ENCODE measurements around the gene SLC44A2.

The SLC44A2 gene

DNA sequence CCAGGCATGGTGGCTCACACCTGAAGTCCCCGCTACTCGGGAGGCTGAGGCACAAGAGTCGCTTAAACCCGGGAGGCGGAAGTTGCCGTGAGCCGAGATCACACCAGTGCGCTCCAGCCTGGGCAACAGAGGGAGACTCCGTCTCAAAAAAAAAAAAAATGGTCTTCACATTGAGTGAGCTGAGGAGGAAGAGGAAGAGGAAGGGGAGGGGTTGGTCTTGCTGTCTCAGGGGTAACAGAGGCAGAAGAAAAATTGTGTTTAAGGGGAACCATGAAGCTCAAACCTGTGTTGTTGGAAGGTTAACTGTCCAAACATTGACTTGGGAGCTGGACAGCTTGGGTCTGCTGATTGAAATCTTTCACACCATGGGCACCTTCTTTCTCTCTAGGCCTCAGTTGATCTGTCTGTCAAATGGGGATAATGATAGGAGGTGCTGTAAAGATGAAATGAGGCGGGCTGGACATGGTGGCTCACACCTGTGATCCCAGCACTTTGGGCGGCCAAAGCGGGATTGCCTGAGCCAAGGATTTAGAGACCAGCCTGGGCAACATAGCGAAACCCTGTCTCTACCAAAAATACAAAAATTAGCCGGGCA lies 9.8 kb upstream of the SLC44A2 start:
- DNase-seq (ENCODE audit: low read depth, low spot score), result no peak

DNA sequence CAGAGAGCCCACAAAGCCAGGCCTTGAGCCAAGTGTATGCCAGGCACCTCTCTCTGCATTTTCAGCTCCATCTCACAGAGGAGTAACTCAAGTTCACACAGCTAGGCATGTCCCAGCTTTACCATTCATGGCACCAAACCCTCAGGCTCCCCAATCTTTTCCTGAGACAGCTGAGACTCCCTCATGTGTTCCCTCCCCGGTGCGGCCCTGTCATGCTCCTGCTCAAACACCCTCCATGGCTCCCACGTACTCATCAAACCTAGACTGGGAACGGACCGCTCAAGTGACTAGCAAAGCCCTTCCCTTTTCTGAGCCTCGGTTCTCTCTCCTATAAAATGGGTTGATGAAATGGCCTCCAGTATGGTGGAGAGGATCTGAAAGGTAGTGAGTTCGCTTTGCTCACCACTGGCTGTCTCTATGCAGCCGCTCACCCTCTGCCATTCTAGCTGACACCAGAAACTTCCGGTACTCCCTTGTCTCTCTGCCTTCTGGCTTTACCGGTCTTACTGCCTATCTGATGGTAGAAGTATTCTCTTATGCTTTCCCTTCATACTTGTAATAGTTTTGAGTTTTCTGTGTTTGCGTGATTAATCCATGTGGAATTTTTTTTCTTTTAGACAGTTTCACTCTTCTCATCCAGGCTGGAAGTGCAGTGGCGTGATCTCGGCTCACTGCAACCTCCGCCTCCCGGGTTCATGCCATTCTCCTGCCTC lies 7.8 kb upstream of the SLC44A2 start:
- DNase-seq (ENCODE audit: low read depth, low spot score), result no peak

DNA sequence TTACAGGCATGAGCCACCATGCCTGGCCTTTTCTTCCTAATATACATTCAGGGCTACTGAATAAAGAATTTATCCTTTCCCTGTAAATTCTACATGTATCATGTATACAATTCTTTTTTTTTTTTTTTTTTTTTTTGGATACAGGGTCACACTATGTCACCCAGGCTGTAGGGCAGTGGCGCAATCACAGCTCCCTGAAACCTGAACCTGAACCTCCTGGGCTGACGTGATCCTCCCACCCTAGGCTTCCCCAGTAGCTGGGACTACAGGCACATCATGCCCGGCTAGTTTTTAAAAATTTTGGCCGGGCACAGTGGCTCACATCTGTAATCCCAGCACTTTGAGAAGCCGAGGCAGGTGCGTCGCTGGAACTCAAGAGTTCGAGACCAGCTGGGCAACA lies 6.5 kb upstream of the SLC44A2 start:
- DNase-seq (ENCODE audit: low read depth, low spot score), result no peak

DNA sequence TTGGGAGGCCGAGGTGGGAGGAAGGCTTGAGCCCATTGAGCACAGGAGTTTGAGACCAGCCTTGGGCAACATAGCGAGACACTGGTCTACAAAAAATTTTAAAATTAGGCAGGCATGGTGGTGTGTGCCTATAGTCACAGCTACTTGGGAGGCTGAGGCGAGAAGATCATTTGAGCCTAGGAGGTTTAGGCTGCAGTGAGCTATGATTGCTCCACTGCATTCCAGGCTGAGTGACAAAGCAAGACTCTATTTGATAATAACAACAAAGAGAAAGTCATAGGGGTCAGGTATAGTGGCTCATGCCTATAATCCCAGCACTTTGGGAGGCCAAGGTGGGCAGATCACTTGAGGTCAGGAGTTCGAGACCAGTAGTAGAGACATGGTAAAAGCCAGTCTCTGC lies 4.6 kb upstream of the SLC44A2 start:
- DNase-seq (ENCODE audit: low read depth, low spot score), result no peak

DNA sequence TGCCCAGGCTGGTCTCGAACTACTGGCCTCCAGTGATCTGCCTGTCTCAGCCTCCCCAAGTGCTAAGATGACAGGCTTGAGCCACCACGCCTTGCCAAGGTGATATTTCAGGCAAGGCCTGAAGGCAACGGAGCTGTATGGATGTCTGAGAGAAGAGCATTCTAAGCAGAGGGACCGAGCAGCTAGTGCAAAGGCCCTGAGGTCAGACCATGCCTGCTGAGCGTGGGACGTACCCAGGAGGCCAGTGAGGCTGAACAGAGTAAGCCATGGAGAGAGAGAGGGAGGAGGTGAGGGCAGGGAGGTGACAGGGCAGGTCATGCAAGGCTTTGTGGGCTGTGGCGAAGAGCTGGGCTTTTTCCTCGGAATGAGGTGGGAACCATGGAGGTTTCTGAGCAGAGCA lies 3.4 kb upstream of the SLC44A2 start:
- DNase-seq (ENCODE audit: low read depth, low spot score), result no peak

DNA sequence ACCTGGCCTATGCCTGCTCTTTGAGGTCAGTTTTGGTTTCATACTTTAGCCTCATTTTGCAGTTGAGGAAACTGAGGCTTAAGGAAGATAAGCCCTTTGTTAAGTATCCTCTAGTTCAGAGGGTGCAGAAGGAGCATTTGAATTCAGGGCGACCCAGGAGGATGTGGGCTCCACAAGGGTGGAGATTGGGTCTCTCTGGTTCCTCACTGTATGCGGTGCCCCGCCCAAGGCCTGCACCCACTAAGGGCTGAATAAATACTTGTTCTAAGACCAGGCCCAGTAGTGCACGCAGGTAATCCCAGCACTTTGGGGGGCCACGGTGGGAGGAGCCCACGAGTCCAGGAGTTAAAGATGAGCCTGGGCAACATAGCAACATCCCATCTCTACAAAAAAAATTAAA lies 768 bp upstream of the SLC44A2 start:
- no peak for DNase-seq (ENCODE audit: low read depth, low spot score)

DNA sequence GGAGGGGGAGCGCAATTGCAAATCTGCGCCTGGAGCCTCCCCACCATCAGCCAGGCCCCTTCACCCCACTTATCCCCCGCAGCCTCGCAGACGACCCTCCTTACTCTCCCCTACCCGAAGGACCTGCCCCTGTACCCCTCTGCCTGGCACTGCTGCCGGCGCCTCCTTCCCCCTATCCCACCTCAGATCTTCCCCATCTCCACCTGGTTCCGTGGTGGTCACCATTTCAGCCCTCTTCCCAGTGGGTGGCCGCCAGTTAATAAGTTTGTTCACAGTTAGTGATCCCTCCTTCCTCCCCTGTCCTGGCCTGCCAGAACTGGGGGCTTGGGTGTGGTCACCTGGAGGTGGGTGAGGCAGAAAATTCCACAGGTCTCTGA lies 397 bp downstream of the SLC44A2 start:
- no peak for DNase-seq (ENCODE audit: low read depth, low spot score)

DNA sequence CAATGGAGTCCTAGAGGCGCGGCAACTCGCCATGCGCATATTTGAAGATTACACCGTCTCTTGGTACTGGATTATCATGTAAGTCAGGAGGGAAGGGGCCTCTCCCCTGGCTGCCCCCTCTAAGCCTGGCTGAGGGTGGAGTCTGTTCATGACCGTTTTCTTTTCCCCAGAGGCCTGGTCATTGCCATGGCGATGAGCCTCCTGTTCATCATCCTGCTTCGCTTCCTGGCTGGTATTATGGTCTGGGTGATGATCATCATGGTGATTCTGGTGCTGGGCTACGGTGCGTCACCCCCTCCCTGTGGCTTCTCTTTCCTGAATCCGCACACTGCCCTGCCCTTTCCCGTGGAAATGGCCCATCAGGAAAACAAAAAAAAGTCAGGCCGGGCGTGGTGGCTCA lies 6.5 kb downstream of the SLC44A2 start:
- no peak for DNase-seq (ENCODE audit: low read depth, low spot score)

DNA sequence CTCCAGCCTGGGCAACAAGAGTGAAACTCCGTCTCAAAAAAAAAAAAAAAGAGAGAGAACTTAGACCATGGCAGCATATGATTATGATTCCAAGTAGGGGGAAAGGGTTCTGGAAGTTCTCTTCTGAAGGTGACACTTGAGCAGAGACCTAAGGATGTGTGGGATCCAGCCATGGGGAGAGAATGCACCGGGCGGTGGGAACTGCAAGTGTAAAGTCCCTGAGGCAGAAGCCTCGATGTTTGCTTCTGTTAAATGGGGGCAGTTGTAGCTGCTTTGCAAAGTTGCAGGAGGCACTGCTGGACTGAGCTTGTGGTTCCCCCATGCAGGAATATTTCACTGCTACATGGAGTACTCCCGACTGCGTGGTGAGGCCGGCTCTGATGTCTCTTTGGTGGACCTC lies 9.1 kb downstream of the SLC44A2 start:
- no peak for DNase-seq (ENCODE audit: low read depth, low spot score)

DNA sequence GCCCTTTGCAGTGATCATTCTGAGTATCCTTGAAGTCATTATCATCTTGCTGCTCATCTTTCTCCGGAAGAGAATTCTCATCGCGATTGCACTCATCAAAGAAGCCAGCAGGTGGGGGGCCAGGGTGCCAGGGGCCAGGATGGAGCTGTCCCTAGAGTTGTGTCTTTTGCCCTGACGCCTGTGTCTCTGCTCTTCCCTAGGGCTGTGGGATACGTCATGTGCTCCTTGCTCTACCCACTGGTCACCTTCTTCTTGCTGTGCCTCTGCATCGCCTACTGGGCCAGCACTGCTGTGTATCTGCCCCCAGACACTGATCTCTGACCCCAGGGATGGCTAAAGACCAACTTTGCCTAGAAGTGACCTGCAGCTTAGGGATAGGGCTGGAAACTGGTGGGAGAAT lies 9.6 kb downstream of the SLC44A2 start:
- DNase-seq (ENCODE audit: low read depth, low spot score), result no peak

DNA sequence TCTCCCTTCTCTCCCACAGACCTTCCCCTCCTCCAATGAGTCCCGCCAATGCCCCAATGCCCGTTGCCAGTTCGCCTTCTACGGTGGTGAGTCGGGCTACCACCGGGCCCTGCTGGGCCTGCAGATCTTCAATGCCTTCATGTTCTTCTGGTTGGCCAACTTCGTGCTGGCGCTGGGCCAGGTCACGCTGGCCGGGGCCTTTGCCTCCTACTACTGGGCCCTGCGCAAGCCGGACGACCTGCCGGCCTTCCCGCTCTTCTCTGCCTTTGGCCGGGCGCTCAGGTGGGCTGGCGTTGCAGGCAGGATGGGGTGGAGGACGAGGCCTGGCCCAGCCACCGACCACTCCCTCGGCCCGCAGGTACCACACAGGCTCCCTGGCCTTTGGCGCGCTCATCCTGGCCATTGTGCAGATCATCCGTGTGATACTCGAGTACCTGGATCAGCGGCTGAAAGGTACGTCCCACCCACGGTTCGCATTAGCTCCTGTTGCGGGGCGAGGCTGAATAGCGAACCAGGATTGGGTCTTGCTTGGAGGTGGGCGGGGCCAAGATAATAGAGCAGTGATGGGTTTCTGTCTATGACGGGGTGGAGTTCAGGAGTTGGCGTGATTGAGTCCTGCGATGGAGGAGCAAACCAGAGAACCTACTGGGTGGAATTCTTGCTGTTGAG lies 11.1 kb downstream of the SLC44A2 start:
- no peak for DNase-seq (ENCODE audit: low read depth, low spot score)

DNA sequence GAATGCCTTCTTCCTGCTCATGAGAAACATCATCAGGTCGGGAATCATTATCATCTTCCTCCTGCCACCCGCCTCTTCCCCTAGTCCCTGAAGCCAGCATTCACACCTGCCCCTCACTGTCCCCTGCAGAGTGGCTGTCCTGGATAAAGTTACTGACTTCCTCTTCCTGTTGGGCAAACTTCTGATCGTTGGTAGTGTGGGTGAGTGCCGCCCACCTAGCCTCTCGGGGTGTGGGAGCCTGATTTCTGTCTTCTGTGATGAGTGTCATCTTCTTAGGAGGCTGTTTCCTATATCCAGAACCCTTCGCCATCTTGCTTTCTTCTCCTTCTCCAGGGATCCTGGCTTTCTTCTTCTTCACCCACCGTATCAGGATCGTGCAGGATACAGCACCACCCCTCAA lies 12.5 kb downstream of the SLC44A2 start:
- DNase-seq (ENCODE audit: low read depth, low spot score), result no peak

DNA sequence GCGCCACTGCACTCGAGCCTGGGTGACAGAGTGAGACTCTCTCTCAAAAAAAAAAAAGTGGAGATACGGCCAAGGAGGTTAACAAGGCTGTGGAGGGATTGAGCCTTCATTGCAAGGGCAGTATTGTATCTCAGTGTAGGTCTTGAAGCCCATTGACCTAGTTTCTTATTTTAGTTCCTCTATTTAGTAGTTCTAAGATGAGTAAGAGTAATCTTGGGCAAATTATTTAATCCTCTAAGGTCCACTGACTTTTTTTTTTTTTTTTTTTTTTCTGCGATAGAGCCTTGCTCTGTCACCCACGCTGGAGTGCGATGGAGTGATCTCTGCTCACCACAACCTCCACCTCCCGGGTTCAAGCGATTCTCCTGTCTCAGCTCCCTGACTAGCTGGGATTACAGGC lies 14.5 kb downstream of the SLC44A2 start:
- DNase-seq (ENCODE audit: low read depth, low spot score), result no peak

DNA sequence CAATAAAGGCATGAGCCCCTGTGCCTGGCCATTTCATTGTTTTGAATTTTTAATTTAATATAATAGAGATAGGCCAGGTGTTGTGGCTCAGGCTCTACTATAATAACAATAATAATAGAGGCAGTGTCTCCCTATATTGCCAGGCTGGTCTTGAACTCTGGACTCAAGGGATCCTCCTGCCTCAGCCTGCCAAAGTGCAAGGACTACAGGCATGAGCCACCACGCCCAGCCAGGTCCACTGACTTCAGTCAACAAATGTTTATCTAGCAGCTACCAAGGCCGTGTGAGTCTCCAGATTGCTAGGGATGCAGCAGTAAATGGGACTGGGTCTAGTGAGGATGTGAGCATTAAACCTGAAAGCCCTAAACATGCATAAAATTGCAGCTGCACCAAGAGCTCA lies 15.0 kb downstream of the SLC44A2 start:
- DNase-seq (ENCODE audit: low read depth, low spot score), result no peak

DNA sequence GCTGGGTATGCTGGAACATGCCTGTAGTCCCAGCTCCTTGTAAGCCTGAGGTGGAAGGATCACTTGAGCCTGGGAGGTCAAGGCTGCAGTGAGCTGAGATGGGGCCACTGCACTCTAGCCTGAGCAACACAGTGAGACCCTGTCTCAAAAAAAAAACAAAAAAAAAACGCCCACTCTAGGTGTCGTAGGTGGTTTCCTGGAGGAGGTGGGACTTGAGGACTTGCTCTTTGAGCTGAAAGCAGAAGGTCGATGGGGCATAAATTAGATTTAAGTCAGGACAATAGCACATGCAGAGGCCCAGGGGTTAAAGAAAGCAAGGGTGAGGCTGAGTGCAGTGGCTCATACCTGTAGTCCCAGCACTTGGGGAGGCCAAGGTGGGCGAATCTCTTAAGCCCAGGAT lies 15.9 kb downstream of the SLC44A2 start:
- no peak for DNase-seq (ENCODE audit: low read depth, low spot score)

DNA sequence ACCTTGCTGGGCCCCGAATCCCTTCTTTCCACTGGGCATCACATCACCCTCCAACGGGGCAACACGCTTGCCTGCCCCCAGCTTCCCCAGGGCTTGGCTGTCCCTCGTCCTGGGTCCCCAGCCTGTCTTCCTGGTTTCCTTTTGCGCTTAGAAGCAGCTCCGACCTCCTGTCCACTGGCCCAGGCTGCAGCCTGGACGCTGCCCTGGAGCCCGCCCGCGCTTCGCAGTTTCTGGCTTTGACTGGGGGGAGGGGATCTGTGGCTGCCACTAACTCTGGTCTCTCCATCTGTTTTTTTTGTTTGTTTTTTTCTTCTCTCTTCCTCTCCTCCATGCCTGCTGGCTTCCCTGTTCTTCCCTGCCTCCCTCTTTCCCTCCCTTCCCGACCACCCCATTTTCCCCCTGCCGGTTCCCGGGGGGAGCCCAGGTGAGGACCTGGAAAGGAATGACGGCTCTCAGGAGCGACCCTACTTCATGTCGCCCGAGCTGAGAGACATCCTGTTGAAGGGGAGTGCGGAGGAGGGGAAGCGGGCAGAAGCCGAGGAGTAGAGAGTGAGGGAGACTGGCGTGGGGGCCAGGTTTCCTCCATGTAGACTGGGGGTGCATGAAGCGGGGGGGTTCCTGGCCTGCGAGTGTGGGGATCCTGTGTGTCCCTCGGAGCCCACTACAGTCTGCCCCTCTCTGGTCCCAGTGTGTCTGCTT lies 17.3 kb downstream of the SLC44A2 start:
- DNase-seq (ENCODE audit: low read depth, low spot score), result no peak

DNA sequence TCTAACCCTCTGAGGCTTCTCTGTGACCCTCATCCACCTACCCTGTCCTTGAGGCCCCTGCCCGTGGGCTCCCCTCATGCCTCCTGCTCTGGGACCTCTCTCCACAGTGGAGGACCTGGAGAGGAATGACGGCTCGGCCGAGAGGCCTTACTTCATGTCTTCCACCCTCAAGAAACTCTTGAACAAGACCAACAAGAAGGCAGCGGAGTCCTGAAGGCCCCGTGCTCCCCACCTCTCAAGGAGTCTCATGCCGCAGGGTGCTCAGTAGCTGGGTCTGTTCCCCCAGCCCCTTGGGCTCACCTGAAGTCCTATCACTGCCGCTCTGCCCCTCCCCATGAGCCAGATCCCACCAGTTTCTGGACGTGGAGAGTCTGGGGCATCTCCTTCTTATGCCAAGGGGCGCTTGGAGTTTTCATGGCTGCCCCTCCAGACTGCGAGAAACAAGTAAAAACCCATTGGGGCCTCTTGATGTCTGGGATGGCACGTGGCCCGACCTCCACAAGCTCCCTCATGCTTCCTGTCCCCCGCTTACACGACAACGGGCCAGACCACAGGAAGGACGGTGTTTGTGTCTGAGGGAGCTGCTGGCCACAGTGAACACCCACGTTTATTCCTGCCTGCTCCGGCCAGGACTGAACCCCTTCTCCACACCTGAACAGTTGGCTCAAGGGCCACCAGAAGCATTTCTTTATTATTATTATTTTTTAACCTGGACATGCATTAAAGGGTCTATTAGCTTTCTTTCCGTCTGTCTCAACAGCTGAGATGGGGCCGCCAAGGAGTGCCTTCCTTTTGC lies 18.0 kb downstream of the SLC44A2 start:
- no peak for DNase-seq (ENCODE audit: low read depth, low spot score)

DNA sequence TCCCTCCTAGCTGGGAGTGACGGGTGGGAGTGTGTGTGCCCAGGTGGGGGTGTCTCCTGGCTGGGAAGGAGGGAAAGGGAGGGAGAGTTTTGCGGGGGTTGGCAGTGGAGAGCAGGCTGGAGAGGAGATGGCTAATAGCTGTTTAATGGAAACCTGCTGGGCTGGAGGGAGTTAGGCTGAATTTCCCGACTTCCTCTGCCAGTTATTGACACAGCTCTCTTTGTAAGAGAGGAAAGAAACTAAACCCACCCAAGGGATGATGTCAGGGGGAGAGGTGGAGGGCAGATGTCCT lies 18.6 kb downstream of the SLC44A2 start:
- no peak for DNase-seq (ENCODE audit: low read depth, low spot score)

DNA sequence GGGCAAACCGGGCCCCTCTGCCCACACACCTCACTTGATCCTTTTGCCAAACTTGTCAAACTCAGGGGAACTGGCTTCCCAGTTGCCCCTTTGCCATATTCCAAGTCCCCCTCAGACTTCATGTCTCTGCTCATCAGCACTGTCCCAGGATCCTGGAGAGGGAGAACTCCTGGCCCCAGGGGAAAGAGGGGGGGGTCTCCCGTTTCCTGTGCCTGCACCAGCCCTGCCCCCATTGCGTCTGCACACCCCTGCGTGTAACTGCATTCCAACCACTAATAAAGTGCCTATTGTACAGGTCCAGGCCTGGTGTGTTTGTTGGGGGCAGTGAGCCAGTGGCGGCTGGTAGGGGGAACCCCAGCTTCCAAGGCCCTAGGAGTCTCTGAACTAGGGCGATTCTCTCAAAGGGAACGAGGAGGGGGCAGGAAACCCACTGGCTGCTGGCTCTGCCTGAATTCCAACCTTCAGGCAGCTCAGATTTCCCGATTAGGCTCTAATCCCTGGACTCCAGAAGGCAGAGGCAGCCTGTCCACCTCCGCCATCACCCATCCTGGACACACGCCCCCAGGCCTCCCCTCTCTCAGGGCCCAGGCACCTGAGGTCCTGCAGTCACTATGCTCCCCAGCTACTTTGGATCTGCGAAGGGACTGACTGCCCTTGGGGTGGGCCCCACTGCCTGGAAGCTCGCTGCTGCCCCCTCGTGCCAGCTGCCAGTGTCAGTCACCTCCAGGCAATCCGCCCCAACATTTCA lies 19.1 kb downstream of the SLC44A2 start:
- no peak for DNase-seq (ENCODE audit: low read depth, low spot score)

DNA sequence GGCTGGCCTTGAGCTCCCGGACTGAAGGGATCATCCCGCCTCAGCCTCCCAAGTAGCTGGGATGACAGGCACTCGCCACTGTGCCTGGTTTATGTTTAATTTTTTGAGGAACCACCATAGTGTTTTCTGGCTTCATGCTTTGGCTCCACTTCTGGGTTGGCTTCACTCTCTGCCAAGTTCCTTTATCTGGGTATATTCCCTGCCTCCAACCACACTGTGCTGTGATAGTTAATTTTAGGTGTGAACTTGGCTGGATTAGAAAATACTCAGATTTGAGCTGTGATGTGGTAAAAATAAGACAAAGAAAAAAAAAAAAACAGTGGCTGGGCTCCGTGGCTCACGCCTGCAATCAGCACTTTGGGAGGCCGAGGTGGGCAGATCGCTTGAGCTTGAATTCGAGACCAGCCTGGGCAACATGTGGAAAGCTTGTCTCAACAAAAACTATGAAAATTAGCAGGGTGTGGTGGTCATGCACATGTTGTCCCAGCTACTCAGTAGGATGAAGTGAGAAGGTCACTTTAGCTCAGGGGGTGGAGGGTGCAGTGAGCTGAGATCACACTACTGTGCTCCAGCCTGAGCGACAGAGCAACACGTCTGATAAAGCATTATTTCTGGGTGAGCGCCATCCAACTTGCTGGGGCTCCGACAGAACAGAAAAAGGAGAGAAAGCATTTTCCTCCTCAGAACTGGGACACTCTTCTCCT lies 21.3 kb downstream of the SLC44A2 start:
- DNase-seq (ENCODE audit: low read depth, low spot score), result no peak

DNA sequence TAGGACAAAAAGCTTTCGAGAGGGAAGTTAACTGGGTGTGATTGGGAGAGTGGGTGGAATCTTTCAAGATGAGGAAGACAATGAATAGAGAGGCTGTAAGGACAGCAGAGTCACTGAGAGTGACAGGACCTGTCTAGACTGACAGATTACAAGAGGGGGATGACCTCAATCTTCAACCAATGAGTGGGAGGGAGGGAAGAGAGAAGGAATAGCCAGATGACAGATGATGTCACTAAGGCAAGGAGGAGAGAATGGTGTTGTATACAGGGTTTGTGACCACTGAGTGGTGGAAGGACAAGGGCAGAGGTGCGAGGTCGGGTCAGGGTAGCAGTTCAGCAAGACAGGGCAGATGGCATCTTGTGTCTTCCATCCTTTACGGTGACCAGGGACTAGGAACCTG lies 23.0 kb downstream of the SLC44A2 start:
- DNase-seq (ENCODE audit: low read depth, low spot score), result no peak

Measured in smooth muscle cell of the brain vasculature (primary cell).